Esophagus (tissue), 2 donors: Measurements from ENCODE around the gene NEIL3. TPM values are rescaled to one million over a fixed set of nuclear protein-coding genes. Genes with fewer than 3 reads are reported as not detected.

Experiments used
- H3K27ac ChIP-seq, 2 donors: one replicate each; pipeline ENCODE4 v1.5.1; 2013; ENCODE audit warnings: low read depth in 2 of 2, mild to moderate bottlenecking in 2 of 2, inconsistent platforms in 1 of 2, low read length in 1 of 2, moderate library complexity in 1 of 2
- H3K27me3 ChIP-seq, 2 donors: one replicate each; pipeline ENCODE4 v1.6.1; 2013; ENCODE audit warnings: low read length in 2 of 2, control low read depth in 1 of 2, mild to moderate bottlenecking in 1 of 2; ENCODE audit not compliant: insufficient read depth in 2 of 2, control insufficient read depth in 1 of 2
- H3K36me3 ChIP-seq, 2 donors: one replicate each; pipeline ENCODE4 v1.6.1; 2013; ENCODE audit warnings: low read length in 1 of 2; ENCODE audit not compliant: control insufficient read depth in 2 of 2, insufficient read depth in 2 of 2
- H3K4me1 ChIP-seq, 2 donors: one replicate each; pipeline ENCODE4 v1.6.1; 2013; ENCODE audit warnings: low read length in 1 of 2; ENCODE audit not compliant: control insufficient read depth in 2 of 2, insufficient read depth in 2 of 2
- H3K4me3 ChIP-seq, 2 donors: one replicate each; pipeline ENCODE4 v1.5.1; 2013; ENCODE audit warnings: low read length in 2 of 2, mild to moderate bottlenecking in 2 of 2, low read depth in 1 of 2, moderate library complexity in 1 of 2
- H3K9me3 ChIP-seq, 2 donors: one replicate each; pipeline ENCODE4 v1.6.1; 2013; ENCODE audit warnings: mild to moderate bottlenecking in 2 of 2, low read depth in 1 of 2, low read length in 1 of 2, moderate library complexity in 1 of 2; ENCODE audit not compliant: control insufficient read depth in 2 of 2, insufficient read depth in 1 of 2
- WGBS, 2 donors: extraction: QIAGEN DNeasy Blood & Tissue Kit; methylation state at CpG; one replicate each; pipeline ENCODE4 v1.1.7; 2013; 5-methylcytosine and 5-hydroxymethylcytosine counted together
- polyA plus RNA-seq, 2 donors: library from polyadenylated mRNA; stranded (reverse); fragments of 200-250 nt; gene quantifications; one replicate each; pipeline ENCODE4 v1.2.3, GENCODE V29; 2013
- donor health status: healthy with polysubstance abuse.
- donor health status: Bipolar disorder and iron deficiency.

NEIL3 gene
- polyA plus RNA-seq, 2 donors: 1.0 to 1.9 TPM

DNA sequence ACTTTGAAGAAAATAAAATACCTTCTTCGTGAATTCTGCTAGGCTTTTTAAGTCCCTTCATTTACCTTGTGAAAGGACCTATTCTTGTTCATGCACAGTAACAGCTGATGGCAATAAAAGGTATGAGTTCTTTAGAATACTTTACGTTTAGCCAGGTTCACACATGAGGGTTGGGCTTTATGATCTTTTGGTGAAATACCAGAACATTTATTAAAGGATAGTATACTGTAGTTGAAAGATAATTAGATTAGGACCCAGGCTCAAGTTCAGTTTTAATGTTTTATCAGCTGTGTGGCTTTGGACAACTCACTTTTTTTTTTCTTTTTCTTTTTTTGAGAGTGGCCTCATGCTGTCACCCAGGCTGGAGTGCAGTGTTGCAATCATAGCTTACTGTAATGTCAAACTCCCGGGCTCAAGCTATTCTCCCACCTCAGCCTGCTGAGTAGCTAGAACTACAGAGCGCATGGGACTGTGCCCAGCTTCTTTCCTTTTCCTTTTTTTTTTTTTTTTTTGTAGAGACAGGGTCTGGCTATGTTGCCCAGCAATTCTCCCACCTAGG is 28.2 kb upstream of the NEIL3 start:
- Histone ChIP-seq H3K36me3 (no peaks in the 10 kb centered on the region), H3K27ac (no peak overlapping the region), H3K27me3 (no peaks in the 10 kb centered on the region), H3K9me3 (no peaks in the 10 kb centered on the region), H3K4me3 (no peak overlapping the region), H3K4me1 (no peaks in the 10 kb centered on the region)
- WGBS, 2 donors: 72 to 77% methylated on average over 4 of the region's 4 CpGs

- H3K27me3 ChIP-seq: no peaks in the 10 kb centered on the region
- no peak overlapping the region for H3K27ac ChIP-seq
- H3K4me3 ChIP-seq: no peak overlapping the region
- WGBS, 2 donors: 63 to 68% methylated on average over 5 of the region's 5 CpGs
- no peaks in the 10 kb centered on the region for H3K36me3 ChIP-seq
- H3K4me1 ChIP-seq: no peaks in the 10 kb centered on the region
- no peaks in the 10 kb centered on the region for H3K9me3 ChIP-seq
These were observed 27.3 kb upstream of the NEIL3 start for GRCh38 chr4:177282284-177282835.

DNA sequence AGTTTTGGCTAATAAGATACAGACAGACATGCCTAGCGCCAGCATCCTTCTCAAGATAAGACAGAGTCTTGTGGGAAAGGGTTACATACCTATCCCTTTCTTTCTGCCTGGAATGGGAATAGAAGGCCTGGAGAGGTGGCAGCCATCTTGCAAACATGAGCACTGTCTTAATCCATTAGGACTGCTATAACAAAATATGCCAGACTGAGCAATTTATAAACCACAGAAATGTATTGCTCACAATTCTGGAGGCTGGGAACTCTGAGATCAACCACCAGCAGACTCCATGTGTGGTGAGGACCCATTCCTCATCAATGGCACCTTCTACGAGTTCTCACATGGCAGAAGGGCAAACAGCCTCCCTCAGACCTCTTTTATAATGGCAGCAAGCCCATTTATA is 26.5 kb upstream of the NEIL3 start:
- Histone ChIP-seq H3K36me3 (no peaks in the 10 kb centered on the region), H3K9me3 (no peaks in the 10 kb centered on the region)
- 87 to 90% methylated on average over 2 of the region's 2 CpGs for WGBS, 2 donors

GRCh38 chr4:177285953-177286352 is 23.7 kb upstream of the NEIL3 start:
- Histone ChIP-seq H3K4me3 (no peak overlapping the region), H3K36me3 (no peaks in the 10 kb centered on the region)
- 89% methylated on average over 6 of the region's 6 CpGs for WGBS, 2 donors

More for the DNA sequence above, 26.5 kb upstream of the NEIL3 start:
- Histone ChIP-seq H3K27ac (no peak overlapping the region), H3K4me3 (no peak overlapping the region), H3K27me3 (no peaks in the 10 kb centered on the region), H3K4me1 (no peaks in the 10 kb centered on the region)

GRCh38 chr4:177287255-177287654 is 22.4 kb upstream of the NEIL3 start:
- Histone ChIP-seq H3K4me3 (no peak overlapping the region), H3K36me3 (no peaks in the 10 kb centered on the region), H3K4me1 (no peaks in the 10 kb centered on the region), H3K9me3 (no peaks in the 10 kb centered on the region), H3K27ac (no peak overlapping the region), H3K27me3 (no peaks in the 10 kb centered on the region)
- WGBS, 2 donors: 14 to 25% methylated on average over 1 of the region's 1 CpG

More at GRCh38 chr4:177285953-177286352, 23.7 kb upstream of the NEIL3 start:
- H3K27ac ChIP-seq: no peak overlapping the region
- no peaks in the 10 kb centered on the region for H3K4me1 ChIP-seq
- no peaks in the 10 kb centered on the region for H3K27me3 ChIP-seq
- H3K9me3 ChIP-seq: no peaks in the 10 kb centered on the region

DNA sequence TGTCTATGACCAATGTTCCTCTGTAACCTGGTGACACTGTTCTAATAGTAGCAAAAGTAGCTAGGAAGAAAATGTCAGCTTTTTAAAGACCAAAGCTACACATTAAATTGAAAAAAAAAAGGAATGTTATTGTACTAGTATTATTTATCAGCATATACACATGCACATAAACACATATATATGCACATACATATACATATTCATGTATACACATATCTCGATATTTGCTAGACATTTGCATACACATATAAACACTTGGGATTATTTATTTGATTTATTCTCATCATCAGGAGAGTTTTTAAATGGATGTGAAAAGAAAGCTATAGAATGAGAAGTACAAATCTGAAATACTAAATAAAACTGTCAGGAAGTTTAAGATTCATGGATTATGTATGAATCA is 21.3 kb upstream of the NEIL3 start:
- Histone ChIP-seq H3K9me3 (no peaks in the 10 kb centered on the region), H3K4me3 (no peak overlapping the region), H3K27me3 (no peaks in the 10 kb centered on the region), H3K36me3 (no peaks in the 10 kb centered on the region), H3K27ac (no peak overlapping the region), H3K4me1 (no peaks in the 10 kb centered on the region)
- 76 to 79% methylated on average over 1 of the region's 1 CpG for WGBS, 2 donors

- Histone ChIP-seq H3K36me3 (no peaks in the 10 kb centered on the region), H3K9me3 (no peaks in the 10 kb centered on the region), H3K27ac (no peak overlapping the region), H3K4me3 (no peak overlapping the region), H3K27me3 (no peaks in the 10 kb centered on the region), H3K4me1 (no peaks in the 10 kb centered on the region)
- WGBS, 2 donors: 78 to 80% methylated on average over 6 of the region's 6 CpGs
These were observed 18.9 kb upstream of the NEIL3 start for GRCh38 chr4:177290780-177291179.

- H3K4me3 ChIP-seq: no peak overlapping the region
- no peaks in the 10 kb centered on the region for H3K9me3 ChIP-seq
- no peaks in the 10 kb centered on the region for H3K36me3 ChIP-seq
- WGBS, 2 donors: 51 to 75% methylated on average over 2 of the region's 2 CpGs
- no peaks in the 10 kb centered on the region for H3K4me1 ChIP-seq
- no peaks in the 10 kb centered on the region for H3K27me3 ChIP-seq
- H3K27ac ChIP-seq: no peak overlapping the region
These were observed 17.5 kb upstream of the NEIL3 start for GRCh38 chr4:177292171-177292570.

GRCh38 chr4:177293208-177294033 is 16.3 kb upstream of the NEIL3 start:
- peaks cover 0 to 3% of the 10 kb centered on the region in 2 donors for H3K27me3 ChIP-seq
- no peak overlapping the region for H3K4me3 ChIP-seq
- H3K27ac ChIP-seq: no peak overlapping the region
- 72 to 80% methylated on average over 5 of the region's 5 CpGs for WGBS, 2 donors
- H3K36me3 ChIP-seq: no peaks in the 10 kb centered on the region
- H3K4me1 ChIP-seq: no peaks in the 10 kb centered on the region
- peaks cover 0 to 3% of the 10 kb centered on the region in 2 donors for H3K9me3 ChIP-seq
